ENCODE measurements around the gene NCBP3.

Gene NCBP3

GRCh38 chr17:3885271-3885670, 39.2 kb upstream of the NCBP3 start:
- no peak for DNase-seq (ENCODE audit: low read depth, low spot score)
- no peak overlapping the region for H3K4me3 ChIP-seq (ENCODE audit: low read length)

- no peak overlapping the region for H3K4me3 ChIP-seq (ENCODE audit: low read length)
- no peak for DNase-seq (ENCODE audit: low read depth, low spot score)
Observed at GRCh38 chr17:3884188-3884587, 38.1 kb upstream of the NCBP3 start.

GRCh38 chr17:3882276-3882675, 36.2 kb upstream of the NCBP3 start:
- DNase-seq (ENCODE audit: low read depth, low spot score) = no peak
- no peak overlapping the region for H3K4me3 ChIP-seq (ENCODE audit: low read length)

- no peak overlapping the region for H3K4me3 ChIP-seq (ENCODE audit: low read length)
- no peak for DNase-seq (ENCODE audit: low read depth, low spot score)
Observed at GRCh38 chr17:3880983-3881382, 34.9 kb upstream of the NCBP3 start.

- no peak for DNase-seq (ENCODE audit: low read depth, low spot score)
- H3K4me3 ChIP-seq (ENCODE audit: low read length) = no peak overlapping the region
Observed at GRCh38 chr17:3879591-3880417, 33.8 kb upstream of the NCBP3 start.

GRCh38 chr17:3879186-3879585, 33.1 kb upstream of the NCBP3 start:
- DNase-seq (ENCODE audit: low read depth, low spot score) = no peak

GRCh38 chr17:3877220-3877619, 31.2 kb upstream of the NCBP3 start:
- no peak overlapping the region for H3K4me3 ChIP-seq (ENCODE audit: low read length)
- DNase-seq (ENCODE audit: low read depth, low spot score) = no peak

More at GRCh38 chr17:3879186-3879585, 33.1 kb upstream of the NCBP3 start:
- no peak overlapping the region for H3K4me3 ChIP-seq (ENCODE audit: low read length)

GRCh38 chr17:3875317-3875716, 29.3 kb upstream of the NCBP3 start:
- no peak for DNase-seq (ENCODE audit: low read depth, low spot score)
- H3K4me3 ChIP-seq (ENCODE audit: low read length) = no peak overlapping the region

GRCh38 chr17:3873862-3874261, 27.8 kb upstream of the NCBP3 start:
- DNase-seq (ENCODE audit: low read depth, low spot score) = no peak
- no peak overlapping the region for H3K4me3 ChIP-seq (ENCODE audit: low read length)

- no peak for DNase-seq (ENCODE audit: low read depth, low spot score)
- H3K4me3 ChIP-seq (ENCODE audit: low read length) = no peak overlapping the region
Observed at GRCh38 chr17:3870871-3871306, 24.8 kb upstream of the NCBP3 start.

GRCh38 chr17:3867606-3868005, 21.6 kb upstream of the NCBP3 start:
- DNase-seq (ENCODE audit: low read depth, low spot score) = no peak
- H3K4me3 ChIP-seq (ENCODE audit: low read length) = no peak overlapping the region

GRCh38 chr17:3867106-3867505, 21.1 kb upstream of the NCBP3 start:
- no peak for DNase-seq (ENCODE audit: low read depth, low spot score)
- no peak overlapping the region for H3K4me3 ChIP-seq (ENCODE audit: low read length)

GRCh38 chr17:3866276-3866675, 20.2 kb upstream of the NCBP3 start:
- no peak for DNase-seq (ENCODE audit: low read depth, low spot score)
- H3K4me3 ChIP-seq (ENCODE audit: low read length) = no peak overlapping the region

- DNase-seq (ENCODE audit: low read depth, low spot score) = no peak
- no peak overlapping the region for H3K4me3 ChIP-seq (ENCODE audit: low read length)
Observed at GRCh38 chr17:3865176-3865575, 19.1 kb upstream of the NCBP3 start.

- DNase-seq (ENCODE audit: low read depth, low spot score) = no peak
- no peak overlapping the region for H3K4me3 ChIP-seq (ENCODE audit: low read length)
Observed at GRCh38 chr17:3864534-3864933, 18.5 kb upstream of the NCBP3 start.

- no peak overlapping the region for H3K4me3 ChIP-seq (ENCODE audit: low read length)
- no peak for DNase-seq (ENCODE audit: low read depth, low spot score)
Observed at GRCh38 chr17:3861761-3862681, 16.0 kb upstream of the NCBP3 start.

GRCh38 chr17:3860939-3861700, 15.1 kb upstream of the NCBP3 start:
- no peak overlapping the region for H3K4me3 ChIP-seq (ENCODE audit: low read length)
- DNase-seq (ENCODE audit: low read depth, low spot score) = no peak

GRCh38 chr17:3859940-3860339, 13.9 kb upstream of the NCBP3 start:
- H3K4me3 ChIP-seq (ENCODE audit: low read length) = no peak overlapping the region
- no peak for DNase-seq (ENCODE audit: low read depth, low spot score)

GRCh38 chr17:3857261-3858105, 11.4 kb upstream of the NCBP3 start:
- no peak for DNase-seq (ENCODE audit: low read depth, low spot score)
- no peak overlapping the region for H3K4me3 ChIP-seq (ENCODE audit: low read length)
